Activated naive CD8-positive, alpha-beta T cell treated with anti-CD3 and anti-CD28 coated beads, Interleukin-2, amount 10 ng/mL, durations not matched to agents 7 days and 5 days (primary cell): ENCODE measurements around the gene TAOK2. TPM values are rescaled to one million over a fixed set of nuclear protein-coding genes. Genes with fewer than 3 reads are reported as not detected.
"Not testable (repeated sequence)": the region's sequence is repeated elsewhere in the genome, so short reads cannot be mapped to it uniquely, and the experiment has no call there.

Source experiments
- ATAC-seq: fragments of 150-1000 bp; cut with Tn5 transposase; one replicate; pipeline ENCODE4 v1.10.0; 2021; ENCODE audit warnings: low read depth, moderate library complexity
- POLR2A ChIA-PET: fragments of 350-600 bp; sonication (Branson Sonifier 250); formaldehyde crosslinking; loops from one replicate; lab custom pipeline; 2021; ENCODE audit warnings: antibody characterized with exemption; lab: Charles Lee
- DNase-seq: peaks from one replicate; pipeline ENCODE4 v3.0.0; 2021
- H3K27ac Mint-ChIP-seq: one replicate; pipeline ENCODE4 v1.8.0; 2022; ENCODE audit warnings: mild to moderate bottlenecking, mixed read lengths
- H3K27me3 Mint-ChIP-seq: one replicate; pipeline ENCODE4 v1.8.0; 2022; ENCODE audit warnings: mild to moderate bottlenecking, moderate library complexity, mixed read lengths
- H3K36me3 Mint-ChIP-seq: one replicate; pipeline ENCODE4 v1.8.0; 2021; ENCODE audit warnings: mild to moderate bottlenecking, mixed read lengths
- H3K4me1 Mint-ChIP-seq: one replicate; pipeline ENCODE4 v1.8.0; 2021; ENCODE audit warnings: mixed read lengths
- H3K4me3 Mint-ChIP-seq: one replicate; pipeline ENCODE4 v1.8.0; 2022; ENCODE audit warnings: mild to moderate bottlenecking, moderate library complexity, mixed read lengths
- H3K9me3 Mint-ChIP-seq: one replicate; pipeline ENCODE4 v1.8.0; 2021; ENCODE audit warnings: mixed read lengths
- total RNA-seq, 2 experiments: library from RNA; stranded (reverse); gene quantifications; one replicate each; pipeline ENCODE4 v1.2.3, GENCODE V29; 2021

Gene TAOK2
- total RNA-seq, result 10 to 100 TPM; 51.6 to 53.4 TPM

DNA sequence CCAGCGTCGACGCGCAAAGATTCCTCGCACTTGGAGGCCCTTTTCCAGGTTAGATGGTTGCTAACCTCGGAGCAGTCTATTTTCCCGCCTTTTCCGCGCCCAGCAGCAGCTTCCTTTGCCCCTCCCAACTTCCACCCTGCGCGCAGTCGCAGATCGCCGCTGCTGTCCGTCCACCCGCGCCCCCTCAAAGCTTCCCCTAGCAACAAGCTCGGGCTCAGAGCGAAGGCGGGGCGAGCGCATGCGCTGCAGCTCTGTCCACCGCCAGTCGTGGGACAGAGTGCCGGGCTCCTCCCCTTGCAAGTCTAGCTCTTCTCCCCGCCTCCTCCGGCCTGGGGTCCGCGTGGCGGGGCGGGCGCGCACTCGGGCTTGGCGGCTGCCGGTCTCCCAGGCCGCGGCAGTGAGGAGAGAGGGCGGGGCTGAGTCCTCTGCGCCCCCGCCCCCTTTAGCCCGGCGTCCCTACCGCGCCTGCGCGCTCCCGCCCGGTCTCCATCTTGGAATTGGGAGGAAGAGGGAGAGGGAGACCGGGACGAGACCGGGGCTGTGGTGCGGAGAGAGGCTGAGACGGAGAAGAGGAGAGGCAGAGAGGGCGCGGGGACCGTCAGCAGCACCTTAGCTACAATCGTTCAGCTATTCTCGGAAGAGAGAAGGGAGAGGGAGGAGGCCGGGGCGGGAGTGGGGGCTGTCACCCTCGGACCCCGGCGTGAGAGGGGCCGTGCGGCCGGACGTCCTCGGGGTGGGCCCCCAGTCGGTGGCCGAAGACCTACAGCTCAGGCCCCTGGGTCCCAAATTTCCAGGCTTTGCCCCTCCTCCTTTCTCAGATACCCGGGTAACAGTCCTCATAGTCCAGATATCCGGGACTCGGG, at the start of gene TAOK2:
TSS of gene TAOK2 (plus strand) at position 485 of the 863 bp plus-strand sequence. CDS start 3,905 bp downstream, outside the sequence.
- POLR2A ChIA-PET, result interaction anchor here (0.6 to 6.8 kb wide), 13 partner anchors 10 to 989 kb away, joined by 3 to 73 read pairs (median 4); partner anchors contain the start of genes HIRIP3, INO80E, KCTD13 and LAT
- Mint-ChIP-seq H3K27ac (peak within 1 kb of the TSS; percentile 96), H3K36me3 (peaks cover 26% of the 10 kb centered on the region), H3K4me3 (peak within 1 kb of the TSS; percentile 86), H3K9me3 (no peaks in the 10 kb centered on the region), H3K27me3 (no peaks in the 10 kb centered on the region), H3K4me1 (peaks cover 36% of the 10 kb centered on the region)
- DNase-seq, result peak; percentile 96
- ATAC-seq, result peak; percentile 98

DNA sequence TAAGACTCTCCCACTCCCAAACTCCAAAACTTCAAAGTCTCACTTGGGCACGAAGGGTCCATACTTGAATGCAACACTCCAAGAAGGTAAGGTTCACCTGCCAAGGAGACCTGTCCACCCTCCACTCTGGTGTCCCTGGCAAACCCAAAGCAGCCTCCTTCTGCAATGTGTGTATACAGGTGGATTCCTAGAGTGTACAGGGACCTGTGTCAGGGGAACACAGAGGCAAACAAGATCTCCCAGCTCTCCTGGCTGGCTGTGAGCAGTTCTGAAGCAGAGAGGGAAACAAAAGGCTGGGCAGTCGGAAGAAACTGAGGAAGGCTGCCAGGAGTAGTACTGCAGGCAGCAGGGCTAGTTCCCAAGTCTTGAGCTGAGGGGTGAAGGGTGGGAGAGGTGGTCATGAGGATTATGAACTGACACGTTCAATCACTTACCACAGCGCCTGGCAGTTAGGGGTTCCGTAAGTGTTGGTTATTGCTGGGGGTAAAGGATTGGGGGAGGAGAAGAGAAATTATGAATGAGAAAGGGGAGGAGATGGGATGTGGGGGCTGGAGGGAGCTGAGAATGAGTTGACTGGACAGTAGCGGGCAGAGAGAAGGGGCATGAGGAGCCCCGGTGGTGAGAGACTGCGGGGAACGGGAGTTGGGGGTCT, 48.4 kb upstream of the TAOK2 start:
- Mint-ChIP-seq H3K27me3 (peaks cover 3% of the 10 kb centered on the region), H3K36me3 (peaks cover 8% of the 10 kb centered on the region), H3K27ac (peak overlapping the region; percentile 85), H3K9me3 (no peaks in the 10 kb centered on the region), H3K4me3 (peak overlapping the region; percentile 94), H3K4me1 (peaks cover 22% of the 10 kb centered on the region)
- ATAC-seq, result no peak
- DNase-seq, result peak; percentile 31
- POLR2A ChIA-PET, result interaction anchor here (0.7 to 3.1 kb wide), 14 partner anchors 8 to 130 kb away, joined by 3 to 29 read pairs (median 8); partner anchors contain the start of genes ASPHD1, CDIPT, HIRIP3 and INO80E

DNA sequence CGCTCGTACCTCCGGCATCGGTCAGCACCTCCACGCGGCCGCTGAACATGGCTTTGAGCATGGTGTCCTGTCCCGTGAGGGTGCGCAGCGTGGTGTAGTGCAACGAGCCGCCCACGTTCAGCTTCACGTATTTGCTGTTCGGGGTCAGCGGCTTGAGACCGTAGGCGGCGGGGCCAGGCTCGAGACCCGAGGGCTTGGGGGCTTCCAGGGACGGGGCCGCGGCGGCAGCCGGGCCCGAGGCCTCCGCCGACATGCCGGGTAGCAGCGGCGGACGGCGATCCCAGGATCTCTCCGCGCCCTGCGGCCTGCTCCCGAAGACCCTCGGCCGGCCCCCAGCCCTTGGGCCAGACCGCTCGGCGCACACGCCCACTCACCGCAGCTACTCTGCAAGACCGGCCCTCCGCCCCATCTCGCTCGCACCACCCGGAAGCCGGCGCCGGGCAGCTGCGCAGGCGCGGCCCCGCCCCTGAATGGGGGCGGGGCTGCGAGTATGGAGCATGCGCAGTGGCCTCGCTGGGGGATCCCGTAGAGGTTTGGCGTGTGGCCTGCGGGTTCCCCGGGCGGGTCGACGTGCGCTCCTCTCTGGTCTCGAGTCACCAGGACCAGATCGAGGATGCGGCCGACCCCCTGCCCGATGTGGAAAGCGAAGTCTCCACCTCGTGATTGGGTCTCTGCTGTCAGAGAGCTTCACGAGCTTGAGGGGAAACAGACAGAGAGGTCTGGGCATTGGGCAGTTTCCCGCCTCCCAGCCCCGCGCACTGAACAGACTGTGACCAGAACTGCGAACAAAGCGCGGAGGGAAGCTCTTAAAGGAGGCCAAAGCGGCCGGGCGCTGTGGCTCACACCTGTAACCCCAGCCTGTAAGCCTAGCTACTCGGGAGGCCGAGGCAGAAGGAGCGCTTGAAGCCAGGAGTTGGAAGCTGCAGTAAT, 47.6 kb upstream of the TAOK2 start, which contains the start of gene KCTD13:
TSS of gene KCTD13 (minus strand) at position 446 of the 930 bp plus-strand sequence. CDS start at position 253, 193 bp downstream.
- H3K36me3 Mint-ChIP-seq, result peaks cover 8% of the 10 kb centered on the region
- ATAC-seq (peak; percentile 92), DNase-seq (peak; percentile 99)
- no peaks in the 10 kb centered on the region for H3K9me3 Mint-ChIP-seq
- H3K27ac Mint-ChIP-seq, result peak within 1 kb of the TSS; percentile 93
- H3K4me3 Mint-ChIP-seq, result peak within 1 kb of the TSS; percentile 94
- H3K27me3 Mint-ChIP-seq, result peaks cover 3% of the 10 kb centered on the region
- peaks cover 22% of the 10 kb centered on the region for H3K4me1 Mint-ChIP-seq
- POLR2A ChIA-PET, result interaction anchor here (0.5 to 3.1 kb wide), 22 partner anchors 9 to 234 kb away, joined by 3 to 29 read pairs (median 5); partner anchors contain the start of genes ASPHD1, CDIPT, DOC2A and HIRIP3

DNA sequence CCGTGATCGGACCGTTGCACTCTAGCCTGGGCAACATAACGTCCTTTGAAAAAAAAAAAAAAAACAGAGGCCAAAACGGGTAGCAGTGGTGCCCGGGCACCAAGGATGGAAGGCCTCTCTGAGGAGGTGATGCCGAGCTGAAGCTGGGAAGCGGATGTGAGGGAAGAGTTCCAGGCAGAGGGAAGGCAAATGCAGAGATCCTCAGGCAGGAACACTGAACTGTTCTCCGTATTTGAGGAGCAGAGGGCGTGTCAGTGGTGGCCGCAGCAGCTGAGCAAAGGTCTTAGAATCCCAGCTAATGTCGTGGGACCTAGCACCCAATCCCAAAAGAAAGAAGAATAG, 47.0 kb upstream of the TAOK2 start:
- H3K36me3 Mint-ChIP-seq, result peaks cover 5% of the 10 kb centered on the region
- peak overlapping the region; percentile 87 for H3K4me3 Mint-ChIP-seq
- peaks cover 3% of the 10 kb centered on the region for H3K27me3 Mint-ChIP-seq
- POLR2A ChIA-PET, result interaction anchor here (0.5 to 3.1 kb wide), 20 partner anchors 10 to 235 kb away, joined by 3 to 29 read pairs (median 5); partner anchors contain the start of genes ASPHD1, CDIPT, DOC2A and HIRIP3
- H3K27ac Mint-ChIP-seq, result peak overlapping the region; percentile 93
- peaks cover 22% of the 10 kb centered on the region for H3K4me1 Mint-ChIP-seq
- ATAC-seq (no peak), DNase-seq (no peak)
- no peaks in the 10 kb centered on the region for H3K9me3 Mint-ChIP-seq

DNA sequence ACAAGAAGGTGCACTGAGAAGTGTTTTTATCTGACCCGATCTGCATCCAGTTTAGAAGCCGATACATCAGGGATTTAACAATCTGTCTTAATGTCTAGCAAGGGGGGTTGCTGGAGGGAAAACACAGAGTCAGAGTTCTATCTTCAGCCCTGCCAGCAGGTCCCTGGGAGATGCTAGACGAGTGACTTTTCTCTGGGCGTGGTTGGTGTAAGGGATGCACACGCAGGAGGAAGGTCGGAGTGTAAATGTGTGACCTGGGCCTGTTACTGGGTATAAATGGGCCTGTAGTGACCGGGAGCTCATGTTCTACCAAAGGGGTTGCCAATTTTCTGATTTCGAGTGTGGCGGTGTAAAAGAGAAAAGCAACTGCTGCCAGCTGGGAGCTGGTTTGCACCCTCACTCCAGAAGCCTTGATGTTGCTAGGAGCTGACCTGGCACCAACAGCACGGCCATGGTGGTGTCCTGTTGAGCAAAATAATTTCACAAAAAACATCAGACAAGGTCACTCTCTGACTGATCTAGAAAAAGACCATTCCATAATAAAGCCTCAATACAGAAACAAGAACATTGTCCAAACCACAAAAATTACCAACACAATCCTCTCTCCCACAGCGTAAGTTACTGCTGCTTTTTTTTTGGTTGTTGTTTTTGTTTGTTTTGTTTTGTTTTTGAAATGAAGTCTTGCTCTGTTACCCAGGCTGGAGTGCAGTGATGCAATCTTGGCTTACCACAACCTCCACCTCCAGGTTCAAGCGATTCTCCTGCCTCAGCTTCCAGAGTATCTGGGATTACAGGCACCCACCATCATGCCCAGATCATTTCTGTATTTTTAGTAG, 46.4 kb upstream of the TAOK2 start:
- DNase-seq, result peak; percentile 25
- Mint-ChIP-seq H3K27ac (peak overlapping the region; percentile 93), H3K27me3 (peaks cover 3% of the 10 kb centered on the region), H3K9me3 (no peaks in the 10 kb centered on the region), H3K4me3 (peak overlapping the region; percentile 87), H3K36me3 (peaks cover 5% of the 10 kb centered on the region), H3K4me1 (peaks cover 22% of the 10 kb centered on the region)
- no peak for ATAC-seq
- POLR2A ChIA-PET, result interaction anchor here (0.5 to 3.1 kb wide), 16 partner anchors 10 to 235 kb away, joined by 3 to 29 read pairs (median 6); partner anchors contain the start of genes ASPHD1, CDIPT, MAZ and SEZ6L2

DNA sequence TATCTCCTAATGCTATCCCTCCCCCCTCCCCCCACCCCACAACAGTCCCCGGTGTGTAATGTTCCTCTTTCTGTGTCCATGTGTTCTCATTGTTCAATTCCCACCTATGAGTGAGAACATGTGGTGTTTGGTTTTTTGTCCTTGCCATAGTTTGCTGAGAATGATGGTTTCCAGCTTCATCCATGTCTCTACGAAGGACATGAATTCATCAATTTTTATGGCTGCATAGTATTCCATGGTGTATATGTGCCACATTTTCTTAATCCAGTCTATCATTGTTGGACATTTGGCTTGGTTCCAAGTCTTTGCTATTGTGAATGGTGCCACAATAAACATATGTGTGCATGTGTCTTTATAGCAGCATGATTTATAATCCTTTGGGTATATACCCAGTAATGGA, 41.9 kb upstream of the TAOK2 start:
- H3K27me3 Mint-ChIP-seq, result peaks cover 30% of the 10 kb centered on the region
- H3K27ac Mint-ChIP-seq, H3K36me3 Mint-ChIP-seq, ATAC-seq, H3K4me1 Mint-ChIP-seq, H3K4me3 Mint-ChIP-seq, DNase-seq, POLR2A ChIA-PET, H3K9me3 Mint-ChIP-seq: not testable (repeated sequence)

DNA sequence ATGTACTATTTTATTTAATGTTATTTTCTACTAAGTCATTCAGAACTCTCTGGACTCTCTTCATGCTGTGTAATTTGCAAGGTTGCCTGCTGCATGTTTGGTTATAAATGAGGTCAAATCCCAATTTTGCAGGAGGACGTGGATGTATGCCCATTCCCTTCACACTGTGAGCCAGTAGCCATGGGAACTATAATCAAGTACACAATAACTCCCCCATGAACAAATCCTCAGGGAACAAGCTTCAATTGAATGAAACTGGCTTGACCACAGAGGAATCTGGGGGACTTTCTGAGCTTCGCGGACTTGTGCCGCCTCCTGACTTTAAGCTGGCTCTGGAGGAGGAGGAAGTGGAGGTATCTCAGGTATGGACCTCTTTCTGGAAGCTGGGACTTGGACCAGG, 33.0 kb upstream of the TAOK2 start:
- DNase-seq, result no peak
- ATAC-seq, result no peak
- Mint-ChIP-seq H3K27ac (no peak overlapping the region), H3K36me3 (no peaks in the 10 kb centered on the region), H3K27me3 (peaks cover 21% of the 10 kb centered on the region), H3K4me1 (peaks cover 2% of the 10 kb centered on the region), H3K9me3 (no peaks in the 10 kb centered on the region), H3K4me3 (no peak overlapping the region)
- POLR2A ChIA-PET, result interaction anchor here (0.8 kb wide), 1 partner anchor 14 kb away, joined by 3 read pairs; the partner anchor contains the start of gene KCTD13

DNA sequence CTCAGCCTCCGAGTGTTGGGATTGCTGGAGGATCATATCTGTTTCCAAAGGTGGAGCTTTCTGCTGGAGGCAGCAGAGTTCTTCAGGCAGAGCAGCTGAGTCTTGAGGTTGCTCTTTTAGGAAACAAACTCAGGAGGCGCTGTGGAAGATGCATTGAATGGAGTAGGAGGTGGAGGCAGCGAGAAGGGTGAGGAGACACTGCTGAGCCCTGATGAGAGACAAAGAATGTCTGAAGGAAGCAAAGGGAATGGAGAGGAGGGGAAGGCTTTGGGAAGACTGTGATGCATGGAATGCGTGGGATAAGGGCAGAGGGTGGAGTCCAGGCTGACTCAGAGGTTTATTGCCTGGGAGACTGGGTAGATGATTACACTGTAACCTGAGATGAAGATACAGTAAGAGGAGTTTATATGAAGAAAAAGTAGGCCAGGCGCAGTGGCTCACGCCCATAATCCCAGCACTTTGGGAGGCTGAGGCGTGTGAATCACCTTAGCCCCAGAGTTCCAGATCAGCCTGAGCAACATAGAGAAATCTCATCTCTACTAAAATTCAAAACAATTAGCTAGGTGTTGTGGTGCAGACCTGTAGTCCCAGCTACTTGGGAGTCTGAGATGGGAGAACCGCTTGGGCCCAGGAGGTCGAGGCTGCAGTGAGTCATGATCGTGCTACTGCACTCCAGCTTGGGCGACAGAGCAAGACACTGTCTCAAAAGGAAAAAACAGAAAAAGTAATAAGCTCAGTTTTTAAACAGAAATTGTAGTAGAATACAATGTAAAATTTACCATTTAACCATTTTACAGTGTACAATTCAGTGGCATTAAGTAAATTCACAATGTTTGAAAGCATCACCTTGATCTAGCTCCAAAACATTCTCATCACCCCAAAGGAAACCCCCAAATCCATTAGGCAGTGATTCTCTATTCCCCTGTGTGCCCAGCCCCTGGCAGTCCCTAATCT, 29.5 kb upstream of the TAOK2 start:
- peaks cover 2% of the 10 kb centered on the region for H3K4me1 Mint-ChIP-seq
- no peak for ATAC-seq
- H3K4me3 Mint-ChIP-seq, result no peak overlapping the region
- peaks cover 6% of the 10 kb centered on the region for H3K27me3 Mint-ChIP-seq
- POLR2A ChIA-PET, result interaction anchor here (1.7 kb wide), 1 partner anchor 18 kb away, joined by 3 read pairs; no protein-coding TSS in a partner anchor
- no peaks in the 10 kb centered on the region for H3K36me3 Mint-ChIP-seq
- H3K27ac Mint-ChIP-seq, result no peak overlapping the region
- no peaks in the 10 kb centered on the region for H3K9me3 Mint-ChIP-seq
- no peak for DNase-seq

DNA sequence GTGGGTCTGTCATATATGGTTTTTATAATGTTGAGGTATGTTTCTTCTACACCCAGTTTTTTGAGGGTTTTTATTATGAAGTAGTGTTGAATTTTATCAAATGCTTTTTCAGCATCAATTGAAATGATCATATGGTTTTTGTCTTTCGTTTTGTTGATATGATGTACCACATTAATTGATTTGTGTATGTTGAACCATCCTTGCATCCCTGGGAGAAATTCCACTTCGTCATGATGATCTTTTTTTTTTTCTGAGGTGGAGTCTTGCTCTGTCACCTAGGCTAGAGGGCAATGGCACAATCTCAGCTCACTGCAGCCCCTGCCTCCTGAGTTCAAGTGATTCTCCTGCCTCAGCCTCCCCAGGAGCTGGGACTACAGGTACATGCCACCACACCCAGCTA, 25.8 kb upstream of the TAOK2 start:
- H3K27ac Mint-ChIP-seq, result no peak overlapping the region
- no peaks in the 10 kb centered on the region for H3K4me1 Mint-ChIP-seq
- no peak for ATAC-seq
- H3K4me3 Mint-ChIP-seq, result no peak overlapping the region
- H3K36me3 Mint-ChIP-seq, result no peaks in the 10 kb centered on the region
- H3K27me3 Mint-ChIP-seq, result peaks cover 2% of the 10 kb centered on the region
- peaks cover 2% of the 10 kb centered on the region for H3K9me3 Mint-ChIP-seq
- POLR2A ChIA-PET, result no interaction called here
- no peak for DNase-seq

DNA sequence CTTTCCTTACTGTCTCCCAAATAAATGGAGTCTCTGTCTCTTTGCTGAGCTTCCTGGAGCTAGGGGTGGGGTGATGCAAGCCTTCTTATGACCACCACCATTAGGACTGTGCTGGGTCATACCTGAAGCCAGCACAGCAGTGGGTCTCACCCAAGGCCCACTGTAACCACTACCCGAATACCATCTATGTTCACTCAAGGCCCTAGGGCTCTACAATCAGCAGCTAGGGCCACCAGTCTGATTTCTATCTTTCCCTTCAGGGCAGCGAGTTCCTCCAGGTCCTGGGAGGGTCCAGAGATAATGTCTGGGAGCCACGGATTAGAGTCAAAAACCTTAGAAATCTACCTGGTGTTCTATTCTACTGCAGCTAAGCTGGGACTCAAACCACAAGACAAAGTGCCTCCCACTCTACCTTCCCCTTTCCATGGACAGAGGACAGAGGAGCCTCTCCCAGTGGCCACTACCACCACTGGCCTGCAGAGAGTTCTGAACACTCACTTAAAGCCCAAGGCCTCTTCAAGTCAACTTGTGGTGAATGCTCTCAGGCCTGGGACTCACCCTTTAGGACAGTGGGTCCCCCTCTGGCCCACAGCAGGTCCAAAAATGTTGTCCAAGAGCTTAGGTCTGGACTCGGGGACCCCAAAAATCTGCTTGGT, 22.7 kb upstream of the TAOK2 start:
- H3K4me1 Mint-ChIP-seq, result no peaks in the 10 kb centered on the region
- no peak overlapping the region for H3K27ac Mint-ChIP-seq
- no peaks in the 10 kb centered on the region for H3K36me3 Mint-ChIP-seq
- no peak for DNase-seq
- peaks cover 2% of the 10 kb centered on the region for H3K27me3 Mint-ChIP-seq
- peaks cover 2% of the 10 kb centered on the region for H3K9me3 Mint-ChIP-seq
- POLR2A ChIA-PET, result no interaction called here
- no peak overlapping the region for H3K4me3 Mint-ChIP-seq
- ATAC-seq, result no peak
